HG03354 (cell line): Measurements from ENCODE around the gene CSNK1G3.

ENCODE experiments used
- ATAC-seq: cut with Tn5 transposase; IDR thresholded peaks from one replicate; pipeline ENCODE4 v1.9.1; 2021; ENCODE audit warnings: mild to moderate bottlenecking; ENCODE audit not compliant: unreplicated experiment, poor library complexity, severe bottlenecking

Gene CSNK1G3

GRCh38 chr5:123512611-123513461 lies 859 bp downstream of the CSNK1G3 start:
- ATAC-seq, result peak; percentile 30

- no peak for ATAC-seq
These were observed 2.8 kb downstream of the CSNK1G3 start for GRCh38 chr5:123514615-123515355.

- no peak for ATAC-seq
These were observed 3.9 kb downstream of the CSNK1G3 start for GRCh38 chr5:123515904-123516303.

- no peak for ATAC-seq
These were observed 5.5 kb downstream of the CSNK1G3 start for GRCh38 chr5:123517476-123517875.

GRCh38 chr5:123518111-123518510 lies 6.1 kb downstream of the CSNK1G3 start:
- ATAC-seq, result peak; percentile 31

- peak; percentile 75 for ATAC-seq
These were observed 8.8 kb downstream of the CSNK1G3 start for GRCh38 chr5:123520677-123521247.

GRCh38 chr5:123524146-123524545 lies 12.2 kb downstream of the CSNK1G3 start:
- no peak for ATAC-seq

GRCh38 chr5:123527190-123527589 lies 15.2 kb downstream of the CSNK1G3 start:
- ATAC-seq, result no peak

- no peak for ATAC-seq
These were observed 16.1 kb downstream of the CSNK1G3 start for GRCh38 chr5:123528065-123528464.

GRCh38 chr5:123528878-123529277 lies 16.9 kb downstream of the CSNK1G3 start:
- ATAC-seq, result no peak

GRCh38 chr5:123530728-123531127 lies 18.8 kb downstream of the CSNK1G3 start:
- no peak for ATAC-seq

- no peak for ATAC-seq
These were observed 23.7 kb downstream of the CSNK1G3 start for GRCh38 chr5:123535648-123536047.

- no peak for ATAC-seq
These were observed 25.3 kb downstream of the CSNK1G3 start for GRCh38 chr5:123537256-123537655.

GRCh38 chr5:123537845-123538244 lies 25.9 kb downstream of the CSNK1G3 start:
- no peak for ATAC-seq

- no peak for ATAC-seq
These were observed 26.9 kb downstream of the CSNK1G3 start for GRCh38 chr5:123538670-123539459.

GRCh38 chr5:123540534-123540933 lies 28.6 kb downstream of the CSNK1G3 start:
- no peak for ATAC-seq

- ATAC-seq, result no peak
These were observed 31.5 kb downstream of the CSNK1G3 start for GRCh38 chr5:123543438-123543837.

- no peak for ATAC-seq
These were observed 33.5 kb downstream of the CSNK1G3 start for GRCh38 chr5:123545506-123545905.

- no peak for ATAC-seq
These were observed 34.7 kb downstream of the CSNK1G3 start for GRCh38 chr5:123546657-123547056.
